HG03460 (cell line): ENCODE data around the gene VRK3.

ENCODE experiments used
- ATAC-seq: cut with Tn5 transposase; IDR thresholded peaks from one replicate; pipeline ENCODE4 v1.9.1; 2021; ENCODE audit not compliant: unreplicated experiment

The VRK3 gene

DNA sequence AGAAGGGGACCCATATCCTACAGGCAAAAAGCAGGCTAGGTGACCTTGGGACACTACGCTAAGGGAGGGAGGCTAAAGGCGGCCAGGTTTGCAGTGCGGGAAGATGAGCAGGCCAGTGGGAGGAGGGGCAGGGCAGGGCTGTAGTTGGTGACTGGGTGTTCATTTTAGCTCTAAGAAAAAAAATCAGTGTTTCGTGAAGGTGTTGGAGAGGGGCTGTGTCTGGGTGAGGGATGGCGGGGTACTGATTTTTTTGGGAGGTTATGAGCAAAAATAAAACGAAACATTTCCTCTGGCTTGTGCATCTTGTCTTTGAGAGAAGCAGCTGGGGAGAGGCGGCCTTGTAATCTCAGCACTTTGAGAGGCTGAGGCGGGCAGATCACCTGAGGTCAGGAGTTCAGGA, 91.5 kb downstream of the VRK3 start:
- no peak for ATAC-seq

GRCh38 chr19:49932731-49933131, 92.4 kb downstream of the VRK3 start:
- ATAC-seq: no peak

- ATAC-seq: no peak
Observed at GRCh38 chr19:49932041-49932451, 93.1 kb downstream of the VRK3 start.

GRCh38 chr19:49931293-49932040, 93.7 kb downstream of the VRK3 start:
- ATAC-seq: no peak

DNA sequence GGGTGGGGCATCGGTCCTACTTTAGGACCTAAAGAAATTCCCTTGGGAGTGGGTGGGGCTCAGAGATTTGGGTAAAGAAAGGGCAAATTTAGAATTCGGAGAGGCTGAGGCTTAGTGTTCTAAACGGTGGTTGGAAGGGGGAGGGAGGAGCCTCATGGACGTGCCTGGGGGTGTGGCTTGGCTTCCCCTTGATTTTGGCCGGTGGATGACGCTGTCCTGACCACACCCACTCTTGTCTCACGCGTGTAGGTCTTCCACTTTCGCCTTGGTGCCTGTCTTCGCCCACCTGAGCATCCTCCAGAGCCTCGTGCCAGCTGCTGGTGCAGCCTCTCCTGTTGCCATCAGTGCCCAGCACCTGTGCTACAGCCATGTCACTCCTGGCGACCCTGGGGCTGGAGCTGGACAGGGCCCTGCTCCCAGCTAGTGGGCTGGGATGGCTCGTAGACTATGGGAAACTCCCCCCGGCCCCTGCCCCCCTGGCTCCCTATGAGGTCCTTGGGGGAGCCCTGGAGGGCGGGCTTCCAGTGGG, 94.6 kb downstream of the VRK3 start:
- ATAC-seq: no peak

GRCh38 chr19:49929611-49930482, 95.3 kb downstream of the VRK3 start:
- peak; percentile 69 for ATAC-seq

- peak; percentile 42 for ATAC-seq
Observed at GRCh38 chr19:49929121-49929610, 96.0 kb downstream of the VRK3 start, which contains the start of the genes ATF5 and NUP62. TSS of gene ATF5 (plus strand) at chr19:49929205. CDS start at chr19:49930851, 1,646 bp downstream. TSS of gene NUP62 (minus strand) at chr19:49929504. CDS start at chr19:49909807, 19,697 bp downstream.

DNA sequence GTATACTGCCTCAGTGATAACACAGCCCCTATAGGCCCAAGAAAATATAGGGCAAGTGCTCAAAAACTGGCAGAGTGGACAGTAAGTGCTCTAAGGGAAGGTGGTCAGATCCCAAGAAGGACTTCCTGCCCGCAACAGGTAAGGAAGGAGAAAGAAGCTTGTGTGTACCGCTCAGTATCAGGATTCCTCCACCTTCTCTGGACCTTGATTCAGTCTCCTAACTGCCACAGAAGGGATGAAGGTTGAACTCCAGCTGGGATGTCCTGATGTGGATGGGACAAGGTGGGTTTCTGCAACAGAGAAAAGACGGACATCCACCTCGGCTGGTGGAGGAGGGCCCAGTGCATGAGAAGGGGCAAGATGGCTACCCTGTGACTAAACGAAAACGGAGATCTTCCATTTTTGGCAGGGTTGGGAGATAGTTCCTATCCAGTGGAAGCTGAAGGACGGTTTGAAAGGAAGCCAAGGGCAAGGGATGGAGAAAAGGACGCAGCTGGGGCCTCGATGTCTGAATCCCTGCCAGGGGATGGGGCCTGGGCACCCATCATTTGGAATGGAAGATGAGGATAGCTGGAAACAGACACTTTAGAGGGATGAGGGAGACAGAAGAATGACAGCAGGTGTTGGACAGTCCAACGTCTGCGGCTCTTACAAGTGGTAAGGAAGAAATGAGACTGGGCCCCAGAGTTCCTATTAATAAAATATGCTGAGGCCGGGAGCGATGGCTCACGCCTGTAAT, 97.5 kb downstream of the VRK3 start:
- no peak for ATAC-seq

DNA sequence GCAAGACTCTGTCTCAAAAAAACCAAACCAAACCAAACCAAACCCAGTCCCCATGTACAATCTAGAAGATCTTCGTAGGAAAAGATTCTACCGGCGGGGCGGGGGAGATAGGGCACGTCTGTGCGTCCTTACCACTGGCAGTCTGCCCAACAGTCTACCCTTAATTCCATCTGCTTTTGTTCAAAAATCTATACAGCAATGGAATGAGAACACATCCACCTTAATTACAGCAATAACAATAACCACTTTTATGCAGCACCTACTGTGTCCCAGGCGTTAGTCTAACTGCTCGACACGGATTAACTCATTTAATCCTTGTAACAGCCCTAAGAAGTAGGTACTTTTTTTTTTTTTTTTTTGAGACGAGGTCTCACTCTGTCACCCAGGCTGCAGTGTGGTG, 98.7 kb downstream of the VRK3 start:
- no peak for ATAC-seq
